Measurements from ENCODE around the gene ODC1.

DNA sequence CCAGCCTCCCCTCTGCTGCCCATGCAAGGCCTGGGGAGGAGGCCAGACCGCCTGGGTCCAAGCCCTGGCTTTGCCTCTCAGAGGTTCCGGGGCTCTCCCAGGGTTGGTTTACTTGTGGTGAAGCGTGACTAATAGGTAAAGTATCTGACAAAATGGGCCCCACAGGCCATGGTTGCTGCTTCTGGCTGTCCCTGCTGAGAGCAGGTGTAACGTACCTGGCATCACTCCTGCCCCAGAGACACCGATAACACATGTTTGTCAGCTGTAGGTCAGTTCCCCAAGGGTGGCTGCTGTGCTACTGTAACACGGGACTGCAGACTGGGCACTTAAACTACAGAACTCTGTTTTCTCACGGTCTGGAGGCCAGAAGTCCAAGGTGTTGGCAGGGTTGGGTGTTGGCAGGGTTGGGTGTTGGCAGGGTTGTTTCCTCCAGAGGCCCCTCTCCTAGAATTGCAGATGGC, 34.1 kb downstream of the ODC1 start:
- no peak for TF ChIP-seq CTCF (conservative IDR thresholded peaks at IDR 0.05)
- no peak for TF ChIP-seq ZFX (IDR thresholded peaks at IDR 0.05)

Measured in C4-2B (cell line).